ENCODE results near the gene VWA3B.

DNA sequence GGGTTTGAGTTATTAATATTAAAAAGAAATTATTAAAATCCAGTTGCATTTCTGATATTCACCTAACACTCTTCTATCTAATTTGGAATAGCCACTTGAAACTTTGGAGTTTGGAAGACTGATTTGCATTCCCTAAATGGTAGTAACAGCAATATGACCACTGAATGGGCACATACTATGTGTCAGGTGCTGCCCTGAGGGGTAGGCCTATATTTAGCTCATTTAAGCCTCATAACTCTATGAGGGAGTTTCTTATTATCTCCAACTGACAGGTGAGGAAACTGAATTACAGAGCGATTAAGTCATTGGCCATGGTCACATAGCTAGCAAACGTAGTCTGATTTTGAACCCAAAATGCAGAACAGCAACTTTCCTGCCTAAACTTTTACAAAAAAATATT lies 77.3 kb downstream of the VWA3B start:
- TF ChIP-seq, protein P1, sequence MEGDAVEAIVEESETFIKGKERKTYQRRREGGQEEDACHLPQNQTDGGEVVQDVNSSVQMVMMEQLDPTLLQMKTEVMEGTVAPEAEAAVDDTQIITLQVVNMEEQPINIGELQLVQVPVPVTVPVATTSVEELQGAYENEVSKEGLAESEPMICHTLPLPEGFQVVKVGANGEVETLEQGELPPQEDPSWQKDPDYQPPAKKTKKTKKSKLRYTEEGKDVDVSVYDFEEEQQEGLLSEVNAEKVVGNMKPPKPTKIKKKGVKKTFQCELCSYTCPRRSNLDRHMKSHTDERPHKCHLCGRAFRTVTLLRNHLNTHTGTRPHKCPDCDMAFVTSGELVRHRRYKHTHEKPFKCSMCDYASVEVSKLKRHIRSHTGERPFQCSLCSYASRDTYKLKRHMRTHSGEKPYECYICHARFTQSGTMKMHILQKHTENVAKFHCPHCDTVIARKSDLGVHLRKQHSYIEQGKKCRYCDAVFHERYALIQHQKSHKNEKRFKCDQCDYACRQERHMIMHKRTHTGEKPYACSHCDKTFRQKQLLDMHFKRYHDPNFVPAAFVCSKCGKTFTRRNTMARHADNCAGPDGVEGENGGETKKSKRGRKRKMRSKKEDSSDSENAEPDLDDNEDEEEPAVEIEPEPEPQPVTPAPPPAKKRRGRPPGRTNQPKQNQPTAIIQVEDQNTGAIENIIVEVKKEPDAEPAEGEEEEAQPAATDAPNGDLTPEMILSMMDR (IDR thresholded peaks at IDR 0.05; ENCODE audit: low read length): no peak
- TF ChIP-seq EZH2phosphoT487 (IDR thresholded peaks at IDR 0.05; ENCODE audit: low read length): no peak
- TF ChIP-seq EZH2 (optimal IDR thresholded peaks at IDR 0.05; ENCODE audit: low read depth, low read length): no peak

All from MM.1S (cell line).